ENCODE results near the gene PRMT9. TPM values are rescaled to one million over a fixed set of nuclear protein-coding genes. Genes with fewer than 3 reads are reported as not detected.
A peak's percentile ranks its signal among the peaks of the same experiment; 100 is the strongest.

PRMT9 gene
- total RNA-seq, 3 donors from 2014 or later: 7.1 to 7.6 (median 7.6) TPM

- no peak for ATAC-seq
- Histone ChIP-seq H3K4me3 (no peak overlapping the region), H3K4me1 (ENCODE audit: low read depth) (no peaks in the 10 kb centered on the region), H3K9me3 (no peaks in the 10 kb centered on the region), H3K36me3 (ENCODE audit: low read depth) (no peaks in the 10 kb centered on the region)
- no peak for TF ChIP-seq CTCF (IDR thresholded peaks at IDR 0.05)
- no peak for DNase-seq
- intact Hi-C loops (cut with DNase I, micrococcal nuclease): no loop called here
These were observed 30.8 kb upstream of the PRMT9 start for GRCh38 chr4:147714575-147715401.

GRCh38 chr4:147709999-147710398 is 26.0 kb upstream of the PRMT9 start:
- Histone ChIP-seq H3K4me1 (ENCODE audit: low read depth) (no peaks in the 10 kb centered on the region), H3K36me3 (ENCODE audit: low read depth) (no peaks in the 10 kb centered on the region), H3K9me3 (no peaks in the 10 kb centered on the region), H3K4me3 (no peak overlapping the region)
- no peak for TF ChIP-seq CTCF (IDR thresholded peaks at IDR 0.05)
- intact Hi-C loops (cut with DNase I, micrococcal nuclease): loop anchor here in 1 of 2 donors (5.0 kb wide), 1 partner anchor 157 kb away; no protein-coding TSS in a partner anchor
- ATAC-seq (no peak), DNase-seq (no peak)

- H3K9me3 ChIP-seq: no peaks in the 10 kb centered on the region
- H3K4me3 ChIP-seq: no peak overlapping the region
- peak; percentile 70 for TF ChIP-seq CTCF (IDR thresholded peaks at IDR 0.05)
- DNase-seq (peak in 1 of 3 donors; percentile 78), ATAC-seq (peak; percentile 62)
- no peaks in the 10 kb centered on the region for H3K36me3 ChIP-seq (ENCODE audit: low read depth)
- no peaks in the 10 kb centered on the region for H3K4me1 ChIP-seq (ENCODE audit: low read depth)
- intact Hi-C loops (cut with DNase I, micrococcal nuclease): loop anchor here (1.0 to 5.0 kb wide), 2 partner anchors 158 to 159 kb away; no protein-coding TSS in a partner anchor
These were observed 24.1 kb upstream of the PRMT9 start for GRCh38 chr4:147707892-147708672.

GRCh38 chr4:147704846-147705245 is 20.9 kb upstream of the PRMT9 start:
- no peaks in the 10 kb centered on the region for H3K4me1 ChIP-seq (ENCODE audit: low read depth)
- no peak for ATAC-seq
- DNase-seq: no peak
- TF ChIP-seq CTCF (IDR thresholded peaks at IDR 0.05): no peak
- H3K4me3 ChIP-seq: no peak overlapping the region
- H3K36me3 ChIP-seq (ENCODE audit: low read depth): no peaks in the 10 kb centered on the region
- intact Hi-C loops (cut with DNase I, micrococcal nuclease): loop anchor here in 1 of 2 donors (5.0 kb wide), 1 partner anchor 162 kb away; no protein-coding TSS in a partner anchor
- no peaks in the 10 kb centered on the region for H3K9me3 ChIP-seq

GRCh38 chr4:147696866-147697265 is 12.9 kb upstream of the PRMT9 start:
- Histone ChIP-seq H3K9me3 (no peaks in the 10 kb centered on the region), H3K4me1 (ENCODE audit: low read depth) (peaks cover 4% of the 10 kb centered on the region), H3K4me3 (no peak overlapping the region), H3K36me3 (ENCODE audit: low read depth) (no peaks in the 10 kb centered on the region)
- no peak for TF ChIP-seq CTCF (IDR thresholded peaks at IDR 0.05)
- DNase-seq (no peak), ATAC-seq (no peak)
- intact Hi-C loops (cut with DNase I, micrococcal nuclease): no loop called here

All from mucosa of descending colon (tissue), 3 donors.